WTC11 (cell line): ENCODE results near the gene NR0B1.

Experiments used
- ATF6 ChIP-seq: sonication (generic); formaldehyde crosslinking; IDR thresholded peaks from 2 replicates; pipeline ENCODE4 v1.8.1; 2023; ENCODE audit warnings: mild to moderate bottlenecking, missing genetic modification reagents
- CREB1 ChIP-seq: sonication (generic); formaldehyde crosslinking; IDR thresholded peaks from 2 replicates; pipeline ENCODE4 v1.8.0; 2023; ENCODE audit warnings: mild to moderate bottlenecking, missing genetic modification reagents
- CTCF ChIP-seq: fragments of 200-600 bp; IDR thresholded peaks from 2 replicates; pipeline ENCODE4 v1.8.0; 2022; ENCODE audit warnings: antibody characterized with exemption
- ETV6 ChIP-seq: sonication (generic); formaldehyde crosslinking; IDR thresholded peaks from 2 replicates; pipeline ENCODE4 v1.8.1; 2022; ENCODE audit warnings: mild to moderate bottlenecking, missing genetic modification reagents
- GTF2I ChIP-seq: fragments of 250-450 bp; sonication (Bioruptor Pico); conservative IDR thresholded peaks from 2 replicates; pipeline ENCODE4 v1.4.0; 2021; ENCODE audit warnings: mild to moderate bottlenecking
- MYBL2 ChIP-seq: sonication (generic); formaldehyde crosslinking; IDR thresholded peaks from 2 replicates; pipeline ENCODE4 v1.8.1; 2023; ENCODE audit warnings: mild to moderate bottlenecking, moderate library complexity, missing genetic modification reagents
- SP1 ChIP-seq: sonication (generic); formaldehyde crosslinking; conservative IDR thresholded peaks from 2 replicates; pipeline ENCODE4 v1.8.1; 2022; ENCODE audit warnings: missing genetic modification reagents

- TF ChIP-seq CTCF (no peak), CREB1 (CRISPR knock-in tag) (no peak), MYBL2 (CRISPR knock-in tag) (no peak), SP1 (CRISPR knock-in tag) (no peak), ATF6 (CRISPR knock-in tag) (no peak), GTF2I (CRISPR knock-in tag) (no peak), ETV6 (CRISPR knock-in tag) (no peak)
These were observed 38.6 kb downstream of the NR0B1 start for GRCh38 chrX:30270639-30271038.
